ENCODE results near the gene POMT1. TPM values are rescaled to one million over a fixed set of nuclear protein-coding genes. Genes with fewer than 3 reads are reported as not detected.
A peak's percentile ranks its signal among the peaks of the same experiment; 100 is the strongest.

The POMT1 gene
- total RNA-seq, 1 donor = 32.6 TPM

DNA sequence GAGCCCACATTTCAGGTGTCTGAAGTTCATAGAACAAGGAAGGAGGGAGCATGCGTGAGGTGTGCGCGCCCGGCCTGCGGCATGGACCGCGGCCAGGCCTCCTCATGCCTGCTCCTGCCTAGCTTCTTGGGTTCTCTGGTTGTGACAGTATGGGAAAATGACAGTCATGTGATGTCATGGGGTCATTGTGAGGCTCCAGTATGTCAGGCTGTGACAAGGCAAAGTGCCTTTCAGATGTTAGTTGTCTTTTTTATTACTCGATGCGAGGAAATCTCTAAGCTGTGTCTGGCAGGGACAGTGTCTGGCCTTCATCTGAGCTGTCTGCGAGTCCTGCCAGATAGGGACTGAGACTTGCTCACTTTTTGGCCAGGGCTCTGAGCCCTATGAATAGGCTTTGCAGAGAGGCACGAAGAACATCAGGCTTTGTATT lies 15.1 kb downstream of the POMT1 start:
- H3K36me3 ChIP-seq (ENCODE audit: insufficient read depth, low read length) = peaks cover 78% of the 10 kb centered on the region

GRCh38 chr9:131518553-131518952 lies 15.8 kb downstream of the POMT1 start:
- H3K9me3 ChIP-seq (ENCODE audit: low read depth, low read length) = no peaks in the 10 kb centered on the region
- peaks cover 78% of the 10 kb centered on the region for H3K36me3 ChIP-seq (ENCODE audit: insufficient read depth, low read length)

More for the DNA sequence above, 15.1 kb downstream of the POMT1 start:
- Histone ChIP-seq H3K9me3 (ENCODE audit: low read depth, low read length) (no peaks in the 10 kb centered on the region), H3K27me3 (ENCODE audit: insufficient read depth, low read length) (no peaks in the 10 kb centered on the region), H3K4me1 (ENCODE audit: insufficient read depth, low read length) (no peaks in the 10 kb centered on the region), H3K4me2 (ENCODE audit: insufficient read depth, low read length) (no peak overlapping the region), H4K20me1 (ENCODE audit: insufficient read depth, low read length) (no peaks in the 10 kb centered on the region), H2AFZ (ENCODE audit: low read length) (no peak overlapping the region), H3K79me2 (ENCODE audit: insufficient read depth, low read length) (no peaks in the 10 kb centered on the region), H3K27ac (ENCODE audit: low read depth, low read length) (no peak overlapping the region), H3K4me3 (ENCODE audit: insufficient read depth, low read length) (no peak overlapping the region)
- TF ChIP-seq CTCF (IDR thresholded peaks at IDR 0.05; ENCODE audit: extremely low read depth, low read depth, low read length) = no peak
- DNase-seq (ENCODE audit: insufficient read length, low spot score, missing footprints) = peak; percentile 71

DNA sequence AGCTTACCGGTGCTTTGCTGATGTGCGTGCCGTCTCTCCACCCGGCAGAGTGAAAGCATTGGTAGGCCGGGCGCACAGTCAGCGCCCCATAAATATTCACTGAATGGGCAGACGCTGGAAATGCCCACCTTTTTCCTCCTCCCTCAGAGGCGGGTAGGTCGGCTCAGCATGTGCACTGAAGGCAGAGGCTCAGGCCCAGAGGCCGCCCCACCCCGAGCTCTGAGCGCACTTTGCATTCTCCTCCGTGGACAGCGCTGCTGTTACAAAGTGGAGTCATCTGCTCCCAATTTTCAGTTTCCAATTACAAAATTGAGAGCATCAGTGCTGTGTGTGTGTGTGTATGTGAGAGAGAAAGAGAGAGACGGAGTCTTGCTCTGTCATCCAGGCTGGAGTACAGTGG lies 17.8 kb downstream of the POMT1 start:
- peaks cover 87% of the 10 kb centered on the region for H3K36me3 ChIP-seq (ENCODE audit: insufficient read depth, low read length)
- no peak overlapping the region for H3K4me2 ChIP-seq (ENCODE audit: insufficient read depth, low read length)
- H3K4me3 ChIP-seq (ENCODE audit: insufficient read depth, low read length) = no peak overlapping the region
- peaks cover 2% of the 10 kb centered on the region for H4K20me1 ChIP-seq (ENCODE audit: insufficient read depth, low read length)
- DNase-seq (ENCODE audit: insufficient read length, low spot score, missing footprints) = peak; percentile 66
- no peak overlapping the region for H3K27ac ChIP-seq (ENCODE audit: low read depth, low read length)
- peaks cover 6% of the 10 kb centered on the region for H3K4me1 ChIP-seq (ENCODE audit: insufficient read depth, low read length)
- no peak for TF ChIP-seq CTCF (IDR thresholded peaks at IDR 0.05; ENCODE audit: extremely low read depth, low read depth, low read length)
- no peaks in the 10 kb centered on the region for H3K79me2 ChIP-seq (ENCODE audit: insufficient read depth, low read length)
- no peaks in the 10 kb centered on the region for H3K9me3 ChIP-seq (ENCODE audit: low read depth, low read length)
- no peaks in the 10 kb centered on the region for H3K27me3 ChIP-seq (ENCODE audit: insufficient read depth, low read length)
- H2AFZ ChIP-seq (ENCODE audit: low read length) = no peak overlapping the region

More at GRCh38 chr9:131518553-131518952, 15.8 kb downstream of the POMT1 start:
- peaks cover 1% of the 10 kb centered on the region for H4K20me1 ChIP-seq (ENCODE audit: insufficient read depth, low read length)
- no peaks in the 10 kb centered on the region for H3K27me3 ChIP-seq (ENCODE audit: insufficient read depth, low read length)
- no peak overlapping the region for H2AFZ ChIP-seq (ENCODE audit: low read length)
- no peaks in the 10 kb centered on the region for H3K4me1 ChIP-seq (ENCODE audit: insufficient read depth, low read length)
- no peak for TF ChIP-seq CTCF (IDR thresholded peaks at IDR 0.05; ENCODE audit: extremely low read depth, low read depth, low read length)
- DNase-seq (ENCODE audit: insufficient read length, low spot score, missing footprints) = no peak
- H3K79me2 ChIP-seq (ENCODE audit: insufficient read depth, low read length) = no peaks in the 10 kb centered on the region
- H3K27ac ChIP-seq (ENCODE audit: low read depth, low read length) = no peak overlapping the region
- H3K4me2 ChIP-seq (ENCODE audit: insufficient read depth, low read length) = no peak overlapping the region
- no peak overlapping the region for H3K4me3 ChIP-seq (ENCODE audit: insufficient read depth, low read length)

- no peaks in the 10 kb centered on the region for H3K79me2 ChIP-seq (ENCODE audit: insufficient read depth, low read length)
Observed at GRCh38 chr9:131521203-131521602, 18.5 kb downstream of the POMT1 start.

More at GRCh38 chr9:131521203-131521602, 18.5 kb downstream of the POMT1 start:
- Histone ChIP-seq H3K4me3 (ENCODE audit: insufficient read depth, low read length) (no peak overlapping the region), H3K36me3 (ENCODE audit: insufficient read depth, low read length) (peaks cover 84% of the 10 kb centered on the region), H3K27ac (ENCODE audit: low read depth, low read length) (no peak overlapping the region), H3K27me3 (ENCODE audit: insufficient read depth, low read length) (no peaks in the 10 kb centered on the region), H3K4me1 (ENCODE audit: insufficient read depth, low read length) (peaks cover 6% of the 10 kb centered on the region), H2AFZ (ENCODE audit: low read length) (no peak overlapping the region), H3K4me2 (ENCODE audit: insufficient read depth, low read length) (no peak overlapping the region), H4K20me1 (ENCODE audit: insufficient read depth, low read length) (peaks cover 4% of the 10 kb centered on the region), H3K9me3 (ENCODE audit: low read depth, low read length) (no peaks in the 10 kb centered on the region)
- TF ChIP-seq CTCF (IDR thresholded peaks at IDR 0.05; ENCODE audit: extremely low read depth, low read depth, low read length) = no peak
- peak; percentile 38 for DNase-seq (ENCODE audit: insufficient read length, low spot score, missing footprints)

Data from osteoblast (primary cell).